Esophagus (tissue), 2 donors: ENCODE data around the gene SPDYE6. TPM values are rescaled to one million over a fixed set of nuclear protein-coding genes. Genes with fewer than 3 reads are reported as not detected.

ENCODE experiments used
- H3K27ac ChIP-seq, 2 donors: one replicate each; pipeline ENCODE4 v1.5.1; 2013; ENCODE audit warnings: low read depth in 2 of 2, mild to moderate bottlenecking in 2 of 2, inconsistent platforms in 1 of 2, low read length in 1 of 2, moderate library complexity in 1 of 2
- H3K27me3 ChIP-seq, 2 donors: one replicate each; pipeline ENCODE4 v1.6.1; 2013; ENCODE audit warnings: low read length in 2 of 2, control low read depth in 1 of 2, mild to moderate bottlenecking in 1 of 2; ENCODE audit not compliant: insufficient read depth in 2 of 2, control insufficient read depth in 1 of 2
- H3K36me3 ChIP-seq, 2 donors: one replicate each; pipeline ENCODE4 v1.6.1; 2013; ENCODE audit warnings: low read length in 1 of 2; ENCODE audit not compliant: control insufficient read depth in 2 of 2, insufficient read depth in 2 of 2
- H3K4me1 ChIP-seq, 2 donors: one replicate each; pipeline ENCODE4 v1.6.1; 2013; ENCODE audit warnings: low read length in 1 of 2; ENCODE audit not compliant: control insufficient read depth in 2 of 2, insufficient read depth in 2 of 2
- H3K4me3 ChIP-seq, 2 donors: one replicate each; pipeline ENCODE4 v1.5.1; 2013; ENCODE audit warnings: low read length in 2 of 2, mild to moderate bottlenecking in 2 of 2, low read depth in 1 of 2, moderate library complexity in 1 of 2
- H3K9me3 ChIP-seq, 2 donors: one replicate each; pipeline ENCODE4 v1.6.1; 2013; ENCODE audit warnings: mild to moderate bottlenecking in 2 of 2, low read depth in 1 of 2, low read length in 1 of 2, moderate library complexity in 1 of 2; ENCODE audit not compliant: control insufficient read depth in 2 of 2, insufficient read depth in 1 of 2
- WGBS, 2 donors: extraction: QIAGEN DNeasy Blood & Tissue Kit; methylation state at CpG; one replicate each; pipeline ENCODE4 v1.1.7; 2013; 5-methylcytosine and 5-hydroxymethylcytosine counted together
- polyA plus RNA-seq, 2 donors: library from polyadenylated mRNA; stranded (reverse); fragments of 200-250 nt; gene quantifications; one replicate each; pipeline ENCODE4 v1.2.3, GENCODE V29; 2013
- donor health status: healthy with polysubstance abuse.
- donor health status: Bipolar disorder and iron deficiency.

Gene SPDYE6
- polyA plus RNA-seq, 2 donors, result 0.22 TPM; not detected in 1

GRCh38 chr7:102296179-102296438 is 60.1 kb downstream of the SPDYE6 start:
- Histone ChIP-seq H3K36me3 (no peaks in the 10 kb centered on the region), H3K27ac (no peak overlapping the region), H3K4me3 (no peak overlapping the region), H3K27me3 (no peaks in the 10 kb centered on the region), H3K4me1 (peaks cover 0 to 3% of the 10 kb centered on the region in 2 donors), H3K9me3 (no peaks in the 10 kb centered on the region)
- WGBS, 2 donors, result 78 to 83% methylated on average over 6 of the region's 6 CpGs

Other genes with a start within 250 kb of the SPDYE6 start
- gene SH2B2, start 69.6 kb downstream of the SPDYE6 start, polyA plus RNA-seq, result 1 to 10 TPM; 1.0 to 1.4 TPM
- gene PRKRIP1, start 39.9 kb upstream of the SPDYE6 start, polyA plus RNA-seq, result 10 to 100 TPM; 15.9 to 21.1 TPM
- gene ORAI2, start 77.1 kb upstream of the SPDYE6 start, polyA plus RNA-seq, result 1 to 10 TPM in 1 of 2 donors, under 1 TPM in 1; 0.71 to 1.4 TPM
- gene ALKBH4, start 108.4 kb upstream of the SPDYE6 start, polyA plus RNA-seq, result 1 to 10 TPM; 7.6 TPM
- gene LRWD1, start 108.5 kb upstream of the SPDYE6 start, polyA plus RNA-seq, result 1 to 10 TPM; 6.3 to 9.5 TPM
- gene POLR2J, start 122.5 kb upstream of the SPDYE6 start, polyA plus RNA-seq, result 10 to 100 TPM; 68.9 to 89.4 TPM
- gene RASA4B, start 161.3 kb upstream of the SPDYE6 start, polyA plus RNA-seq, result 1 to 10 TPM; 4.6 to 4.9 TPM
- gene UPK3BL2, start 187.3 kb upstream of the SPDYE6 start, polyA plus RNA-seq, result 10 to 100 TPM; 13.1 to 92.4 TPM
- gene SPDYE2, start 194.8 kb upstream of the SPDYE6 start, polyA plus RNA-seq, result under 1 TPM in 1 of 2 donors, not detected in 1; 0.05 TPM
- gene POLR2J3, start 216.1 kb upstream of the SPDYE6 start, polyA plus RNA-seq, result 10 to 100 TPM; 39.1 to 71.0 TPM